Stimulated activated CD4-positive, alpha-beta T cell treated with anti-CD3 and anti-CD28 coated beads, TNF-alpha, amount 100 ng/mL, for 1 hour (primary cell): Measurements from ENCODE around the gene RCBTB2.
A peak's percentile ranks its signal among the peaks of the same experiment; 100 is the strongest.

Experiments
- DNase-seq, 3 donors: peaks; one replicate each; pipeline ENCODE4 v3.0.0-alpha.2; 2020; ENCODE audit warnings: low read depth in 3 of 3, low spot score in 1 of 3

The RCBTB2 gene

DNA sequence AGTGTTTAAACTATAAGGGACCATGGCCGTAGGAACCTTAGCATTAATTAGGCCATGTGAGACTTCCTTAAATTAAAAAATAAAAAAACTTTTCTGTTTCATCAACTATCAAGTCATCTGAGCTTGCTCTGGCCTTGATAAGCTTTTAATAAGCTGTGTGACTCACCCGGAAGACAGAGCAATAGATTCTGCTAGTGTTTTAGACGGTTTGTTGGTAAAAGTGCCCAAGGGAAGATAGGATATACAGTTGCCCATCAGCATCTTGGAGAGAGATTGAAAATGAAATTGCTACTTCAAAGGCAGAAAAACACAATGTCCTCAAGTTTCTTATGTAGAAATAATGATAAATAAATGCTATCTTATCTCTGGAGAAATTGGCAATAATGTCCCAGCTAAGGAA is 31.2 kb upstream of the RCBTB2 start:
- no peak for DNase-seq

DNA sequence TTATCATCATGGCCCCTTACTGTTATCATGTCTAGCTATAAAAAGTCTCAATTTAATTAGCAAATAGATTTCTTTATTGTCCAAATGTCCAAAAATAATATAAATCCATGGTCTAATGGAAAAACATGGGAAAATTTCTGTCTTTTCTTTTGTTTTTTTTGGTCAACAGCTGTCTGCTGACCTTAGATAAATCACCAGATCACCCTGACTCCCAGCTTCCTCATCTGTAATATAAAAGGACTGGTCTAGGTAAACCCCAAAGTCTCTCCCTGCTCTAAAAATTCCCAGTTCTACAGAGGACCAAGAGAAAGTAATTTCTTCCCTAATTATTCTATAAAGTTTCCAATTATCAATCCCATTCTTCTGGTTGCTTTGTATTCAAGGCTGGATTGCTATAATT is 30.7 kb upstream of the RCBTB2 start:
- no peak for DNase-seq

DNA sequence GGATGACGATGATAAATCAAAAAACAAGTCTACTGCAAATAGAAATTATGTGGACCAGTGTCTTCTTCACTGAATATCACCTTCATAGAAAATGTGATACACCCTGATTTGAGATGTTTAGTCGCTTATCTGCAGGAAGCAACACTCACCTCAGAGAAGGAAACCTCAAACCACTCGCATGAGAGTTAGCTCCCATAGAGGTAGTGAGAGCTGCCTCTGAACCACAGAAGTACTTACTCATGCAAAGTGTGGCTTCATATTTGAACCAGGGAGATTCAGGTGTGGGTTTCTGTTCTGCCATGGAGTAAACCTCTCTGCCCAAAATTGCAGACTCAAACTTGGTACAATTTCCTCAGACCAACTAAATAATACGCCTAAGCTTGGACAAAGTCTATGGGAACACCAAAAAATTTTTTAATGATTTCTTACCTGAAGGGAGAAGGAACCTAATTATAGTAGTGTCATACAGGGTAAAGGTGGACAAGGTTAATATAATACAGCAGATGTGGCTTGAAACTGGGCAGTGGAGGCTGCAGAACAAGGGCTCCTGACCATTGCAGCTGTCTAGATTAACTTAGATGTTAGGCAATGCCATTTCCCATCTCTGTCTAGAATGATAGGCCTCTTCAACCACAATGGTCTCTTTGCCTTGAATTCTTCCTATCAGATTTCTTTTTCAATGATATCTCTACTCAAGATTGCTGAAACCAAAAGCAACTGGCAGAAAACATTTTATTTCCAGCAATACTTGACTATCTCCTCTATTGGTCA is 29.6 kb upstream of the RCBTB2 start:
- DNase-seq: peak in 2 of 3 donors; percentile 36 to 50

DNA sequence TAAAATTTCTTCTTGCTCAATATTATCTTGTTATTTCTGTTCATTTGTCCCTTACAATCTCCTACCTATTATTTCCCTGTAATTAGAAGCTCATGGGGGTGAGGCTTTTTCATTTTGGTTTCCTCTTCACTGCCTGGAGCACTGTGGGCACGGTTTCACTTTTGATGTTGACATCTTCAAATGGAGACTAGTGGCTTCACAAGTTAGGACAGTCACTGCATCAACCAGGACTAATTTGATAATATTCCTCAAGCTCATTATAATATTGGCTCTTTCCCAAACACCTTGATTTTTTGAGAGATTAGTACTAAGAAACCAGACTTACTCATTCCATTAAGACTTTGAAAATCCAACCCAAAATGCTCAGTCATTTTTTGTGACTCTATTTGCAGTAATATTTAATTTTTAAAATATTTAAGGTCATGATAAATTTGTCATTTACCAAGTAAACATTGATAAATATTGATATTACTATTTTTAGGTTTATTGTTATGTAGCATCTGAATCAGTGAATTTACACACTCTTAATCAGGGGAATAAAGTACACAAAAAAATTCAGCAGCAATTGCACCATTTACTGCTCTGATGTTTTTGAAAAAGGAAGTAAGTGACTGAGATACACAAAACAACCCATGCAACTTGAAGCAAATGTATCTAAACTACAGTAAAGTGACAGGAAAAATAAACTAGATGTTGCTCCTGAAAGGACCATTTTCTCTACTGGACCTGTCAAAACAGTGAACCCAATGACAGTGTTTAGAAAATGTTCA is 28.8 kb upstream of the RCBTB2 start:
- DNase-seq: no peak

DNA sequence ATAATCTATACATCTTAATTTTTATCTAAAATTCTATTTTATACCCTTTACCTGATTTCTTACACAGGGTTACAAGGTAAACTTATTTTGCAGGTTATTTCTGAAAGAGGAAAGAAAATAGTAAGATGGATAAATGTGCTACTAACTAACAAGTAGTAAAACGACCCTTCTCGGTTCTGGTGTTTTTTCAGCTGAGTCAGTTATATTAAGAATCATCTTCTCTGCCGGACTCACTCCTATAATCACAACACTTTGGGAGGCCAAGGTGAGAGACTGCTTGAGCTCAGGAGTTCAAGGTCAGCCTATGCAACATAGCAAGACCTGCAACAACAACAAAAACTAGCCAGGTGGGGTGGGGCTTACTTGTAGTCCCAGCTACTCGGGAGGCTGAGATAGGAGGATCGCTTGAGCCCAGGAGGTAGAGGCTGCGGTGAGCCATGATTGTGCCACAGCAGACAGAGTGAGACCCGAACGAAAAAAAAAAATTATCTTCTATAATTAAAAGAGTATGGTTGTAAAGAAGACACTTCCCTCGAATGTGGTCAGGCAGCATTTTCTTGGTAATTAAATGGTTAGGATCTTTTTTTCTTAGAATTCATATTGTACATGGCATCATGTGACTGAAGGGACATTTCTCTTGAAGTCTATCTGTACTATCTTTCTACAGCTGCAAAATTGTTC is 27.9 kb upstream of the RCBTB2 start:
- DNase-seq: no peak

DNA sequence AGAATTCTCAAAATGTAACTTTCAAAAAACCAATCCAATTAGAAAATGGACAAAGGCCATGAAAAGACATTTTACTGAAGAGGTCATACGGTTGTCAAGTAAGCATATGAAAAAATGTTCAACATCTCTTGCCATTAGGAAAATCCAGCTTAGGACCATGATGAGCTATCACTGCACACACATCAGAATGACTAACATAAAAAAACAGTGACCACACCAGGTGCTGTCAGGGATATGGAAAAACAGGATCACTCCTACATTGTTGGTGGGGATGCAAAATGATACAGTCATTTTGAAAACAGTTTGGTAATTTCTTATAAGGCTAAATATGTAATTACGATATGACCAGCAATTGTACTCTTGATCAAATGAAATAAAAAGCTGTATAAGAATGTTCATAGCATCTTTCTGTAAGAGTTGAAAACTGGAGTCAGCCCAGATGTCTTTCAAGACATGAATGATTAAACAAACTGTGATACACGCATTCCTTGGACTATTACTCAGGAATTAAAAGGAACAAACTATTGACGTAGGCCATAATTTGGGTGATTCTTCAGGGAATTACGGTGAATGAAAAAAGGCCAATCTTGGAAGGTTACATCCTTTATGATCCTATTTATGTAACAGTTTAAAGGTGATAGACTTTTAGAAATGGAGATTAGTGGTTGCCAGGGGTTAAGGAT is 26.9 kb upstream of the RCBTB2 start:
- DNase-seq: no peak

DNA sequence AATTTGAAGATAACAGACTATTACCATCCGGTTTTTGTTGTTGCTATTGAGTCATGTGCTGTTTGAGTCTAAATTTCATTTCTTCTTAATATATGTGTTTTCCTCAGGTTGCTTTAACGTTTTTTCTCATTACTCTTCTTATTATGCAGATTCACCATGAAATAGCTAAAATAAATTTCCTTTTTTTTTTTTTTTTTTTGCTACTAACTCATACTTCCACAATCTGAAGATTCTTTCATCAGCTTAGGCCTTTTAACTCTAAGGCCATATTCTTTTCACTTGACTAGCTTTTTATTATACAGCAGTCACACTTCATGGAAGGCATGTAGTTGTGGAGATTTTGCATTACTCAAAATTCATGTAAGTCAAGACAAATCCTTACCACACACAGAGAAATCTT is 23.9 kb upstream of the RCBTB2 start:
- no peak for DNase-seq

DNA sequence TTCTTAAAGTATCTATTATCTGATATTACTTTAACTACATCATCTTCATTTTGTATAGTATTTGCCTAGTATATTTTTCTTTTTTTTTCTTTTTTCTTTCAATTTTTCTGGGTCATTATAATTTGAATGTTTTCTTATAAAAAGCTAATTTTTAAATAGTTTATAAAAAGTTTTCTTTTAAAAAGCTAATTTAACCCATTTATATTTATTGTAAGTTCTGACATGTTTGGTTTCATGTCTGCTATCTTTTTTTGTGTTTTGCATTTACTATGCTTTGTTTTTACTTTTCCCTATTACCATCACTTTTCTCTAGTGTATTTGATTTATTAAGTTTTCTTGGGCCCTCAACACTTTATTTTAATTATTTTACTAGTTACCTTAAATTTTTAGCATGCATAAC is 22.6 kb upstream of the RCBTB2 start:
- no peak for DNase-seq

DNA sequence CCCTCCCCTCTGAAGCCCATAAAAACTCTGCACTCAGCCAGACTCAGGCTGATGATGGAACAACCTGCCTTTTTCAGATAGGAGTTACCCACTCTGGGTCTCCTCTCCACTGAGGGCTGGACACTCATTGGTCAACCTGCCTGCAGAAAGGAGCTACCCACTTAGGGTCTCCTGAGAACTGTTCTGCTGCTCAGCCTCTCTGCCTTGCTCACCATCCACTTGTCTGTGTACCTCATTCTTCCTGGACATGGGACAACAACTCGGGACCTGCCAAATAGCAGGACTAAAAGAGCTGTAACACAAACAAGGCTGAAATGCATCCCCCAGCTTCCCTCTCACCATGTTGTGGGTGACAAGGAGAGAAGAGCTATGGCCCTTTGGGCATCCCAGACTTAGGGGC is 18.4 kb upstream of the RCBTB2 start:
- no peak for DNase-seq

DNA sequence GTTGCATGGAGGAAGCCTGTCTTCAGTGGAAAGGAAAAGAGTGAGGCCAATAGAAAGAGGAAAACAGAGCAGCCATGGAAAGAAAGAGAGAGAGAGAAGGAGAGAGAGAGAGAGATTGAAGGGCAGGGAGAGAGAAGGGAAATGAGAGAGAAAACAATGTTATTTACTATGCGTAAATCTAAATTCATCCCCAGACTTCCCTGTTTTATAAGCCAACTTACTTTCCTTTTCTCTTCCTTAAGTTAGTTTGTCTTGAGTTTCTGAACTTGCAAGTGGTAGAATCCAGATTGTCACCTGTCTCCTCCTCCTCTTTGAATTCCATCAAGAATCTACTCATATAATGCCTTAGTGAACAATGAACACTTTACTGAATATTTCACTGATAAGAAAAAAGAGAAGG is 16.8 kb upstream of the RCBTB2 start:
- DNase-seq: no peak

DNA sequence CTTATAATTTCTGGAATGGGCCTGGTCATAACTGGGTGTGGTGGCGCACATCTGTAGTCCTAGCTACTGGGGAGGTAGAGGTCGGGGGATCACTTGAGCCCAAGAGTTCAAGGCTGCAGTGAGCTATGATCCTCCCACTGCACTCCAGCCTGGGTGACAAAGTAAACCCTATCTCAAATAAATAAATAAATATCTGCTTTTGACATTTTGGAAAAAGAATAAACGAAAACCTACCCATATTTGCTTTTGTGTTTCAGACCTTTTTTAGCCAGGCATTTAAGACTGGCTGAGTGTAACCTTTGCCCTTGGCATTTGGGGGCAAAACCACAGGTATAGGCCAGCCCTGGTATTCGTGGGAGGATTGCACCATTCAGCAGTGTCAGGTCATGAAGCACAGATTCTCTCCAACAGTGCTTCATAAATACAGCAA is 14.8 kb upstream of the RCBTB2 start:
- no peak for DNase-seq

DNA sequence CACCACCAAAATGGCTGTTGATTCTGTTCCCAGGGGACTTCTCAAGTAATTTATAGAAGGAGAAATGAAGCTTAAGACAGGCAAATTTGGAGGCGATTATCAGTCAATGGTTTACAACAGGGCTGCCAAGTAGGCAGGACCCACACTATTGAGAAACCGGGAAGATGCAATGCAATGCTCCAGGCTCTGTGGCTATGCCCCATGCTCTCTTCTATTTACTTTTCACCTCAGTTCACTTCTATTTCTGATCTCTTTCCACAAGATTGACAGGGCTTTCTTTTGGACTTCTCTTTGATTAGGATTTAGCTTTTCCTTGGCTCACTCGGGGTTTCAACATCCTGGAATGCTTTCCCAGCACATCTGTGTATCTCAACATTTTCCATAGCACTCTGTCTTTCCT is 12.7 kb upstream of the RCBTB2 start:
- DNase-seq: no peak

DNA sequence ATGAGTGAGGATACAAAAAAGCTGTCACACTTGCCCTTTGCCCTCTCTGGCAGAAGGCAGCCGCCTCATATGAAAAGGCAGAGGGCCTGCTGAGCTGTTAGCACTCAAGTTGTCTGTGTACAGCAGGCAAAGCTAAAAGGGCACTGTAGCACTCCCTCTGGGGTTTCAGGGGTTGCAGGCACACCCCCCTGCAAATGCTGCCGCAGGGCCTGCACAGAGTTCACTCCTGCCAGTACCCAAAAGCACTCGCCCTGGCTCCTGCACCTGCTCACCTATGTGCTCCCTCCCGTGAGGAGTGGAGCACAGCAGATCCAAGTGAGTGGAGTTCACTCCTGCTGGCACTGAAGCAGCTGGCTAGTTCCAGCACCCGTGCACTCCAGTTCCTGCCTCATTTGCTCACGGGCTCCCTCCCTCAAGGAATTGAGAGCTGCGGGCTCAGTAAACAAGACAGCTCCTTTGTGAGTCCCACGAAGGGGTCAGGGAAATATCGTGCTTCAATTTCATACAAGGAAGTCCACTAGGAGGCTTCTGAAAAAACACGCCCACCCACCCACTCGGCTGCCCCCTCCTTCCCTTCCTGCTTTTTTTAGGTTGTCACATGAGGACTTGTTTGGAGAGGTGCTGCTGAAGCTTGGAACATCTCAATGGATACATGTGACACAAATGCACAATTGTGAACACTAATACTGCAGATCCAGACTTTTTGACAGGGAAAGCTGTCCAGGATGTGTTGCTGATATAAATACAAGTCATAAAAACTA is 9.9 kb upstream of the RCBTB2 start:
- DNase-seq: no peak

DNA sequence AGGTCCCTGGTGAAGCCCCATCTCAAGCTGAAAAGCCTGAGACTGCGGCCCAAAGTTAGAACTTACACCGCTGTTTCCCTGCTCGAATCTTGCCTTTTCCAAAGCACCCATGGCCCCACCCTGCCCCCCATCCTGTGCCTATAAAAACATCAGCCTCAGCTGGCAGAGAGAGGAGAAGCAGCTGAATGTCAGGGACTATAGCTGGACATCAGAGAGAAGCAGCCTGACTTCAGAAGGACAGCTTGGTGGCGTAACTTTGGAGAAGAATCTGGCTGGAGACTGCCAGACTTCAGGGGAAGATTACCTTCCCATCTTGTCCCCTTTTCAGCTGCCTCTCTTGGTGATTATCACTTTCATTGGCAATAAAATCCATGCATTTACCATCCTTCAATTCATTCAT is 9.3 kb upstream of the RCBTB2 start:
- DNase-seq: no peak

DNA sequence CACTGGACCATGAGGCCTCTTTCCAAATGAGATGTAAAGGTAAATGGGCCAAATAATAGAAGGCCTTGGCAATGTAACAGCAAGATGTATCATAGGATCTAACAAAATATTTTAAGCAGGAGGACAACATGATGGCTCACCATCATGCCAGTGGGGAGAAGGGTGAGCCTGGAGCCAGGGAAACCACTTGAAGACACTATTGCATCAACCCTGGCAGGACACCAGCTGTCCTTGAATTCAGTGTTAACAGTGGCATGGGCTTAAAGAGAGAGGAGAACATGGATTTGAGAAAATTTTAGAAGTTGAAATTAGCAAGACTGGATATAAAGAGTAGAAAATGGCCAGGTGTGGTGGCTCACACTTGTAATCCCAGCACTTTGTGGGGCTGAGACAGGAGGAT is 6.7 kb upstream of the RCBTB2 start:
- DNase-seq: no peak

DNA sequence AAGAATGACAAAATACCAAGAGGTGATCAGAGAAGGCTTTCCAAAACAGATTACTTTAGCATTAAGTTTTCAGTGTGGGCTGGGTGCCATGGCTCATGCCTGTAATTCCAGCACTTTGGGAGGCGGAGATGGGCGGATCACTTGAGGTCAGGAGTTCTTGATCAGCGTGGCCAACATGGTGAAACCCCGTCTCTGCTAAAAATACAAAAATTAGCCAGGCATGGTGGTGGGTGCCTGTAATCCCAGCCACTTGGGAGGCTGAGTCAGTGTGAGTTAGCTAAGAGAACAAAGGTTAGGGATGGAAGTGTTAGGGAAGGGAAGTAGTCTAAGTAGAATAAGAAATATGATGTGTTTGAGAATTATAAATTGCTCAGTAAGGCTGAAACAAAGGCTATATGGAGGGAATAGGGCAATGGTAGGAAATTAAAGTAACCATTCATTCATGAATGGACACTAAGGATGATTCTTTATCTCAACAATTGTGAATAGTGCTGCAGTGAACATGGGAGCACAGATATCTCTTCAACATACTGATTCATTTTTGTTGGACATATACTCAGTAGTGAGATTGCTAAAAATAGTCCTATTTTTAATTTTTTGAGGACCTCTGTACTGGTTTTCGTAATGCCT is 3.9 kb upstream of the RCBTB2 start:
- DNase-seq: no peak

DNA sequence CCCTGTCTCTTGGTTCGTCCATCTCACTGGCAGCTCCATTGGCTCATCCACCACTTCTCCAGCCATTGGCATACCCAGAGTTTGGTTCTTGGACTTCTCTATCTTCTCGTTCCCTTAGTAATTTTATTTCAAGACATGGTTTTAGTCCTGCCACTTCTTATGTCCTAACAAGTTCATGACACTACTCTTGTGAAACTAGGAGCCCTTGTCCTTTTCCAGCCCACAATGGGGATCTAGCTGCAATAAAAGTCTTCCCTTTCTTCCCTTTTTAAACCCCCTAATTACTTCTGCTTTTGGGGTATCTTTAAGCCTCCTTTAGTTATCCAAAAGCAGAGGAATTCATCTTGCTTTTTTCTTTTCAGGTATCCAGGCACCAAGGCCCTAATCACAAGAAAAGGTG is 2.9 kb upstream of the RCBTB2 start:
- DNase-seq: no peak

DNA sequence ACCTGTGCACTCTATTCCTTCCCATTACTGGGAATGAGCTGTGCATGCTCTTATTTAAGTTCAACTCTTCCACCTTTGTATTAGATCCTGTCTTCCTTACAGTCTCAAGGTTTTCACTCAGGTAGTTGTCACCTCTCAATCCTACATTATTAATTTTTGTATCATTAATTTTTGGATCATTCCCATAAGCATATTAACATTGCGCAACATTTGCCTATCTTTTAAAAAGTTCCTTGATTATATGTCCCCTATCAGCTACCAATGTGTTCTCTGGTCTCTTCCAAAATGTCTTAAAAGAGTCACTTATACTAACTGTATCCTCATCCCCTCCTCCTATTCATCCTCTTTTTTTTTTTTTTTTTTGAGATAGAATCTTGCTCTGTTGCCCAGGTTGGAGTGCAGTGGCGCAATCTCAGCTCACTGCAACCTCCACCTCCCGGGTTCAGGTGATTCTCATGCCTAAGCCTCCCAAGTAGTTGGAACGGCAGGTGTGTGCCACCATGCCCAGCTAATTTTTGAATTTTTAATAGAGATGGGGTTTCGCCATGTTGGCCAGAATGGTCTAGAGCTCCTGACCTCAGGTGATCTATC is 2.1 kb upstream of the RCBTB2 start:
- no peak for DNase-seq

DNA sequence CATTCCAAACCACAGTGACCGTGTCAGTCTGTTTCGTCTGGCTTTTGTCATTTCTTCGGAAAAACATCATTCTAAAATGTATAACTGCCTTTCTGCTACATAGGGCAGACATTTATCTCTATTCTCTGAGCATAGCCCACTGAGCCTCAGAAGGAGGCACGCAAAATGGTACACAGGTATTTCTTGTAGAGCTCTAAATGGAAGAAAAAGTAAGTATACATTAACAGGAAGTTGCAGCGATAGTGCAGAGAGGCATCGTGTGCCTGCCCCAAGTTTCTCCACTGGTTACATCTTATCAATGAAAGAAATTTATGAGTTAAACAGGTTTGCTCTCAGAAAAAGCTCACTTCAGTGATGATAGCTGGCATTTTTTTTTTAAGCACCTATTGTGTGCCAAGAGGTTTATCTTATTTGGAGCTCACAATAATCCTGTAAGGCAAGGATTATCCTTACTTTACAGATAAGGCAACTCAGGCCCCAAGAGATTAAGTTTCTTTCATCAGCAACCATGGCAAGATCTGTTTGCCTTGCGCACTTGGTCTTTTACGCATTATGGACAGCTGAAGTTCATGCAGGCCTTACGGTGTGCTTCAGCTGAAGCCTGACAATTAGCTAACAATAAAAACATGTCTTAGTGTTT is 1.2 kb upstream of the RCBTB2 start:
- DNase-seq: no peak

DNA sequence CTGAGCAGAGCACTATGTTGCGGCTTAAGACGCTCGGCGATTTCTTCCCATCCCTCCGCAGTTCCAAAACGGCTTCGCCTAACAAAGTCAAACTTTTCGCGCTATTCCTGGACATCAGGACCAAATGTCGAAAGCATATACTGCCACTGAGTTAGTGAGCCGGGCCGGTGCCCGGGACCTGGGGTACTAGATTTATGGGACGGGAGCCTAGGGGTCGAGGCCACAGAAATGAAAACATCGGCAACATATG is 699 bp downstream of the RCBTB2 start:
- DNase-seq: no peak
